Stimulated activated CD4-positive, alpha-beta T cell treated with anti-CD3 and anti-CD28 coated beads, Interleukin-12 subunit alpha, Interleukin-12 subunit beta, amount 100 ng/mL, for 4 hours (primary cell): ENCODE measurements around the gene FSD2.

Experiments
- DNase-seq: peaks from one replicate; pipeline ENCODE4 v3.0.0-alpha.2; 2020

The FSD2 gene

GRCh38 chr15:82805994-82806406, at the start of gene FSD2:
TSS of gene FSD2 (minus strand) at chr15:82806069. CDS start at chr15:82787390, 18,679 bp downstream.
- DNase-seq: no peak

- DNase-seq: no peak
Measured at GRCh38 chr15:82854554-82854953, 48.7 kb upstream of the FSD2 start.

- DNase-seq: no peak
Measured at GRCh38 chr15:82852941-82853561, 47.2 kb upstream of the FSD2 start.

GRCh38 chr15:82851981-82852511, 46.2 kb upstream of the FSD2 start:
- DNase-seq: no peak

- DNase-seq: no peak
Measured at GRCh38 chr15:82851306-82851850, 45.5 kb upstream of the FSD2 start.

- DNase-seq: no peak
Measured at GRCh38 chr15:82850731-82851130, 44.9 kb upstream of the FSD2 start.

GRCh38 chr15:82849556-82850512, 44.0 kb upstream of the FSD2 start:
- peak; percentile 14 for DNase-seq

- no peak for DNase-seq
Measured at GRCh38 chr15:82848241-82848993, 42.5 kb upstream of the FSD2 start.

- DNase-seq: no peak
Measured at GRCh38 chr15:82847703-82848102, 41.8 kb upstream of the FSD2 start.

- DNase-seq: no peak
Measured at GRCh38 chr15:82846621-82847020, 40.8 kb upstream of the FSD2 start.

GRCh38 chr15:82845686-82846085, 39.8 kb upstream of the FSD2 start:
- no peak for DNase-seq

- DNase-seq: no peak
Measured at GRCh38 chr15:82843566-82843965, 37.7 kb upstream of the FSD2 start.

- no peak for DNase-seq
Measured at GRCh38 chr15:82840166-82840565, 34.3 kb upstream of the FSD2 start.

GRCh38 chr15:82839136-82839535, 33.3 kb upstream of the FSD2 start:
- no peak for DNase-seq

- DNase-seq: no peak
Measured at GRCh38 chr15:82838096-82838735, 32.3 kb upstream of the FSD2 start.

- DNase-seq: no peak
Measured at GRCh38 chr15:82835391-82835917, 29.6 kb upstream of the FSD2 start.

GRCh38 chr15:82833362-82833682, 27.5 kb upstream of the FSD2 start:
- no peak for DNase-seq

- DNase-seq: peak; percentile 30
Measured at GRCh38 chr15:82832601-82833361, 26.9 kb upstream of the FSD2 start.

- no peak for DNase-seq
Measured at GRCh38 chr15:82831894-82832600, 26.2 kb upstream of the FSD2 start.

GRCh38 chr15:82830427-82831173, 24.7 kb upstream of the FSD2 start:
- DNase-seq: no peak
